ENCODE measurements around the gene MTA2. TPM values are rescaled to one million over a fixed set of nuclear protein-coding genes. Genes with fewer than 3 reads are reported as not detected.

MTA2 gene
- total RNA-seq, 1 experiment from 2014 or later, result 120 TPM

DNA sequence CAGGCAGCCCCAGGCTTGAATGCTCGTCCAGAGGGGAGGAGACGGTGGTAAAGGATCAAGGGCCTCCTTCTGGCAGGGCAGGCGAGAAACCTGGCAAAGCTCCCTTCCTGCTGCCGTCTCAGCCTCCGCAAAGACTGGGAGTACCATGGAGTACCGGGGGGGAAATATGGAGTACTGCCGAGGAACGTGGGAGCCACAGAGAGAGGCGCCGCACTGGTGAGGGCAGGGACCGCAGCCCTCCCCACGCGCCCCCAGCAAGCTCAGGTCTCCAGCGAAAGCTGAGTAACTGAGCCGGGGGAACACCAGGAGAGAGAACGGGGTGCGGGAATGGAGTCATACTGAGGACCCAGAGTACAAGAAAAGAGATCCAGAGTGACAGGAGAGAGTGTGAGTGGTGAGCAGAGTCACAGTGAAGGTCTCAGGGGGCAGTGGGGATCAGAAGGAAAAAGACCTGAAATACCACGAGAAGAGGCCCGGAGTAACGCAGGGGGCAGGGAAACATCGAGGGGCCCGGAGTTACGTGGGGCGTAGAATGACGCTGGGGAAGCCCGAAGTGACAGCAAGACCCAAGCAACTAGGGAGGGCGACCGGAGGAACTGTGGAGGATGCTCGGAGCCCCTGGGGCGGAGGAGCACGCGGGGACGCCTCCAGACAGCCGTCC lies 10.2 kb upstream of the MTA2 start:
- TSS peak; percentile 28 for BruUV-seq (replicated peaks)
- H3F3A ChIP-seq (ENCODE audit: insufficient read depth, low read depth), result peaks cover 47% of the 10 kb centered on the region
- peaks cover 9% of the 10 kb centered on the region; the same call in 1 of the 2 replicates for H3K36me3 ChIP-seq (ENCODE audit: low read depth)
- intact Hi-C loops (cut with micrococcal nuclease; ENCODE audit: unreplicated experiment), result loop anchor here (1.0 to 5.0 kb wide), 7 partner anchors 21 to 270 kb away; partner anchors contain the start of genes BSCL2, EEF1G, GANAB and GNG3
- H3K4me3 ChIP-seq, result peak overlapping the region; percentile 85
- no peaks in the 10 kb centered on the region for H3K27me3 ChIP-seq (ENCODE audit: insufficient read depth, low read depth)
- peak overlapping the region; percentile 87 for H2AFZ ChIP-seq
- H3K4me1 ChIP-seq (replicated peaks; ENCODE audit: insufficient read depth), result peaks cover 35% of the 10 kb centered on the region
- ChIA-PET POLR2A (ENCODE audit: unreplicated experiment) (interaction anchor here (0.6 kb wide), 2 partner anchors 7 to 245 kb away, joined by 4 to 15 read pairs; no protein-coding TSS in a partner anchor), CTCF (interaction anchor here (1.0 to 1.3 kb wide), 5 partner anchors 8 to 217 kb away, joined by 3 to 12 read pairs (median 4); partner anchors contain the start of genes MTA2 and ZBTB3)
- H4K20me1 ChIP-seq (ENCODE audit: insufficient read depth), result no peaks in the 10 kb centered on the region
- TF ChIP-seq EZH2 (IDR thresholded peaks at IDR 0.05; ENCODE audit: low read depth), result no peak
- TF ChIP-seq, protein P1, sequence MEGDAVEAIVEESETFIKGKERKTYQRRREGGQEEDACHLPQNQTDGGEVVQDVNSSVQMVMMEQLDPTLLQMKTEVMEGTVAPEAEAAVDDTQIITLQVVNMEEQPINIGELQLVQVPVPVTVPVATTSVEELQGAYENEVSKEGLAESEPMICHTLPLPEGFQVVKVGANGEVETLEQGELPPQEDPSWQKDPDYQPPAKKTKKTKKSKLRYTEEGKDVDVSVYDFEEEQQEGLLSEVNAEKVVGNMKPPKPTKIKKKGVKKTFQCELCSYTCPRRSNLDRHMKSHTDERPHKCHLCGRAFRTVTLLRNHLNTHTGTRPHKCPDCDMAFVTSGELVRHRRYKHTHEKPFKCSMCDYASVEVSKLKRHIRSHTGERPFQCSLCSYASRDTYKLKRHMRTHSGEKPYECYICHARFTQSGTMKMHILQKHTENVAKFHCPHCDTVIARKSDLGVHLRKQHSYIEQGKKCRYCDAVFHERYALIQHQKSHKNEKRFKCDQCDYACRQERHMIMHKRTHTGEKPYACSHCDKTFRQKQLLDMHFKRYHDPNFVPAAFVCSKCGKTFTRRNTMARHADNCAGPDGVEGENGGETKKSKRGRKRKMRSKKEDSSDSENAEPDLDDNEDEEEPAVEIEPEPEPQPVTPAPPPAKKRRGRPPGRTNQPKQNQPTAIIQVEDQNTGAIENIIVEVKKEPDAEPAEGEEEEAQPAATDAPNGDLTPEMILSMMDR (conservative IDR thresholded peaks at IDR 0.05), result no peak
- peak in 1 of 2 experiments; percentile 41 for DNase-seq
- peaks cover 18% of the 10 kb centered on the region for H3K79me2 ChIP-seq (ENCODE audit: low read depth)
- peak overlapping the region; percentile 66 for H3K27ac ChIP-seq
- no peaks in the 10 kb centered on the region for H3K9me2 ChIP-seq (ENCODE audit: insufficient read depth)
- no peaks in the 10 kb centered on the region for H3K9me3 ChIP-seq (ENCODE audit: insufficient read depth, low read depth)
- peak overlapping the region; percentile 88 for H3K4me2 ChIP-seq

GRCh38 chr11:62610814-62611704 lies 9.4 kb upstream of the MTA2 start:
- DNase-seq, result no peak
- no peak overlapping the region; the same call in 1 of the 2 replicates for H3K27ac ChIP-seq
- peaks cover 35% of the 10 kb centered on the region for H3K4me1 ChIP-seq (replicated peaks; ENCODE audit: insufficient read depth)
- TF ChIP-seq EZH2 (IDR thresholded peaks at IDR 0.05; ENCODE audit: low read depth), result no peak
- TF ChIP-seq, protein P1 (conservative IDR thresholded peaks at IDR 0.05), result no peak
- H4K20me1 ChIP-seq (ENCODE audit: insufficient read depth), result no peaks in the 10 kb centered on the region
- H3K4me3 ChIP-seq, result peak overlapping the region; percentile 85
- H3K4me2 ChIP-seq, result peak overlapping the region; percentile 88
- no TSS peak for BruUV-seq (replicated peaks)
- ChIA-PET POLR2A (ENCODE audit: unreplicated experiment) (interaction anchor here (0.6 kb wide), 2 partner anchors 8 to 246 kb away, joined by 4 to 15 read pairs; no protein-coding TSS in a partner anchor), CTCF (interaction anchor here (1.0 to 1.3 kb wide), 5 partner anchors 7 to 216 kb away, joined by 3 to 12 read pairs (median 4); partner anchors contain the start of genes MTA2 and ZBTB3)
- H3K36me3 ChIP-seq (ENCODE audit: low read depth), result peaks cover 9% of the 10 kb centered on the region; the same call in 1 of the 2 replicates
- no peaks in the 10 kb centered on the region for H3K9me2 ChIP-seq (ENCODE audit: insufficient read depth)
- H2AFZ ChIP-seq, result peak overlapping the region; percentile 87
- peaks cover 47% of the 10 kb centered on the region for H3F3A ChIP-seq (ENCODE audit: insufficient read depth, low read depth)
- intact Hi-C loops (cut with micrococcal nuclease; ENCODE audit: unreplicated experiment), result loop anchor here (5.0 kb wide), 6 partner anchors 36 to 271 kb away; partner anchors contain the start of genes BSCL2, EEF1G, GANAB and GNG3
- no peaks in the 10 kb centered on the region for H3K27me3 ChIP-seq (ENCODE audit: insufficient read depth, low read depth)
- no peaks in the 10 kb centered on the region for H3K9me3 ChIP-seq (ENCODE audit: insufficient read depth, low read depth)
- peaks cover 18% of the 10 kb centered on the region for H3K79me2 ChIP-seq (ENCODE audit: low read depth)

DNA sequence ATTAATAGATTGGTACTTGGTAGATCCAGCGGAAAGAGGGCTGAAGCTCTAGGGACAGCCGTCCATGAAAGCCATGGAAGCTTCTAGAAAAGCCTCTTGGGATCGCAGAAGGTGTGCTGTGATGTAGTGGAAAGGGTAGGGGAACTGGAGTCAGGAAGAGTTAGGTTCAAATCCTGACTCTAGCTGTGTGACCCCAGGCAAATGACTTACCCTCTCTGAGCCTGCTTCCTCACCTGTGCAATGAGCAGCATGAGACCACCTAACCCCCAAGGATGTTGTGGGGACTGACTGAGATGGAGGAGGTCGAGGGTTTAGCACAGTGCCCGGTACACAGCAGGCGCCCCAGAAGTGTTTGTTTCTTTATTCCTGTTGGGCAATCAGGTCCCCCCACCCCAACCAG lies 8.7 kb upstream of the MTA2 start:
- Histone ChIP-seq H4K20me1 (ENCODE audit: insufficient read depth) (no peaks in the 10 kb centered on the region), H3K4me1 (replicated peaks; ENCODE audit: insufficient read depth) (peaks cover 35% of the 10 kb centered on the region), H3K9me2 (ENCODE audit: insufficient read depth) (no peaks in the 10 kb centered on the region), H2AFZ (no peak overlapping the region), H3K79me2 (ENCODE audit: low read depth) (peaks cover 18% of the 10 kb centered on the region), H3K27ac (no peak overlapping the region), H3K4me2 (peak overlapping the region; percentile 88), H3K9me3 (ENCODE audit: insufficient read depth, low read depth) (no peaks in the 10 kb centered on the region), H3K4me3 (no peak overlapping the region), H3K36me3 (ENCODE audit: low read depth) (peaks cover 9% of the 10 kb centered on the region; the same call in 1 of the 2 replicates), H3K27me3 (ENCODE audit: insufficient read depth, low read depth) (no peaks in the 10 kb centered on the region), H3F3A (ENCODE audit: insufficient read depth, low read depth) (peaks cover 48% of the 10 kb centered on the region)
- no peak for DNase-seq
- intact Hi-C loops (cut with micrococcal nuclease; ENCODE audit: unreplicated experiment), result loop anchor here (5.0 kb wide), 6 partner anchors 37 to 272 kb away; partner anchors contain the start of genes BSCL2, EEF1G, GANAB and GNG3
- no TSS peak for BruUV-seq (replicated peaks)
- CTCF ChIA-PET, result no interaction called here
- TF ChIP-seq, protein P1 (conservative IDR thresholded peaks at IDR 0.05), result no peak
- no peak for TF ChIP-seq EZH2 (IDR thresholded peaks at IDR 0.05; ENCODE audit: low read depth)
- POLR2A ChIA-PET (ENCODE audit: unreplicated experiment), result no interaction called here
